Dedifferentiated amniotic fluid mesenchymal stem cell (primary cell): ENCODE results near the gene UBE2I.

Source experiments
- DNase-seq: peaks from one replicate; pipeline ENCODE4 v3.0.0-alpha.2; 2016; ENCODE audit errors: extremely low spot score

UBE2I gene

GRCh38 chr16:1361685-1362360, 52.4 kb downstream of the UBE2I start:
- DNase-seq: no peak

GRCh38 chr16:1362807-1363206, 53.4 kb downstream of the UBE2I start:
- DNase-seq: no peak

GRCh38 chr16:1363501-1364041, 54.1 kb downstream of the UBE2I start:
- no peak for DNase-seq

DNA sequence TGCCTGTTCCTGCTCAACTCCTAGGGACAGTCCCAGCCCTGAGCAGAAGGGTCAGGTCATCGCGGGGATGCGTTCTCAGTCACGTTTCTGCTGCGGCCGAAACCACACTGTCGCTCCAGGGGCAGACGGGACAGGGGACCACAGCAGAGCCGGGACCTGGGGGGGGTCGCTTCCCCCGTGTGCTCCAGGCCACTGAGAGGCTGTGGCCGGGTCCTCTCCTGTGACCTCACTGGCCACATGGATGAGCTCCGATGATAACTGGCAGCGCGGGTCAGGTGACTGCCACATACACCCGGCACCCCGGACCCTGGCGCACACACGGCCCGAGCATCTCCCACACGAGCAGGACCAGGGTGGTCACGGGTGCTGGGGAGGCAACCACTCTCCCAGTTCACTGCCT, 55.1 kb downstream of the UBE2I start:
- DNase-seq: no peak

DNA sequence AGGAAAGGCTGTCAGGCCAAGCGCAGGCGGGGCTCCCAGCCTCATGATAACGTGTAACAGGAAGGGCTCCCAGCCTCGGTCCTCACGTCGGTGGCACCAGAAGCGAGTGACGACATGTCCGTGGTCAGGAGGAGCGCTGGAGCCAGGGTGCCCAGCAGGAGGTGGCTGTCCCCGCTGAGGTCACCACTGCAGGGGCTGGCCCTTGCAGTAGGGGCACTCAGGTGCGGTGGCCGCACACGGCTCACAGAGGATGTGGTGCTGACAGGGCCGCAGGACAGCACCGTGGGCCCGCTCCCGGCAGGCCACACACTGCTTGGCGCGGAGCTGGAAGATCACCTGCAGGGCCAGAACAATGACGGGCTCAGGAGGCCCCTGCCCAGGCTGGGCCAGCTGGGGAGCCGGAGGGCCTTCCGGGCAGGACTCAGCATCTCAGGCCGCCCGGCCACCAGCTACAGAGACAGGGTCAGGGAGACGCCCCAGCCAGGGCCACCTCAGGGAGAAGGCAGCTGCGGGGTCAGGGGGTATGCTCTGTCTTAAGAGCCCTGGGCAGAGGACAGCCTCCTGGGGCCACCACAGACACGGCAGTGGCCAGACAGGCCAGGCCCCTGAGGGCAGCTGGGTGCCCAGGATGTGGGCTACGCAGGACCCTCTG, 56.8 kb downstream of the UBE2I start:
- no peak for DNase-seq

DNA sequence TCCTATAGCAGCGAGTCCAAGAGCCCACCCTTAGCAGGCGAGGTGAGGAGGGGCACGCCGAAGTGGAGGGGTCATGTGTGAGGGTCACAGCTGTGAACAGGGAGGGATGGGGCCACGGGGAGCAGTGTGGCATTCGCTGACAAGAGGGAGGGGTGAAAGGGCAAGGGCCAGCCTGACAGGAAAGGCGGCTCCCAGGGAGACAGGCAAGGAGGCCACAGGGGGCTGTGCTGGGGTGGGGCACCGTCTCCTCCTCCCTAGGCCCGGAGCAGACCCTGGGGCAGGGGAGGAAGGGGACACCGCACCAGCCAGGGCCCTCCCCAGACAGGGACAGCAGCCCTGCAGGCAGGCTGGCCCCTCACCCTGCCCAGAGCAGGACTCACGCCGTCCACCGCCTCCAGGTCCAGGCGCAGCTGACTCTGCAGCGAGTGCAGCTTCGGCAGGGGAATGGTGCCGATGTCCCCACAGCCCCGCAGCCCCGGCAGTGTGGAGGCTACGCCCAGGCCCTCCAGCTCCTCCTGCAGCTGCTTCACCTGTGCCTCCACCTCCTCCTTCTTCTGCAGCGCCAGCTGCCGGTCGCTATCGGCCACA, 57.4 kb downstream of the UBE2I start:
- DNase-seq: no peak

DNA sequence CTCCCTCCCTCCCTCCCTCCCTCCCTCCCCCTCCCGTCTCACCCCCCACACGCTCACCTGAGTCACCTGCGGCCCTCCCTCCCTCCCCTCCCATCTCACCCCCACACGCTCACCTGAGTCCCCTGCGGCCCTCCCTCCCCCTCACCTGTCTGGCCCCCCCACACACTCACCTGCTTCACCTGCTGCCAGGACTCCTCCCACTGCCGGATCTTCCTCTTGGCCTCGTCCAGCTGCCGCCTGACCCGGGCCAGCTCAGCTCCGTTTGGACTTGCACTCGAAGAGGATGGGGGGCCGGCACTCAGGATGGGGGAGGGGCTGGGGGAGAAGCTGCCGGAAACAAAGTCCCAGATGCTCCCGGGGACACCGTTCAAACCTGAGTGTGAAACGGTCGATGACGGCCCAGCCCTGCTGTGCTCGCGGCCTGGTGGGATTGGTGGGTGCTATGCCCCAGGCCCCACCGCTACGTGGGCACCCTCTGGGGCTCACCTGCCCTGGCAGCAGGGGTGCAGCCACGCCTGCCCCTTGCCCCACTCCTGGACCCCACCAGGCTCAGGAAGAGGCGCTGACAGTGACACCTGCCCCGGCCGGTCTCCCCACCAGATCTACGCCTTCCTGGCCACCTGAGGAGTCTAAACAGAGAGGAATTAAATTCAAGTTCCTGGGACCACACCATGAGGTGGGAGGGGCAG, 58.2 kb downstream of the UBE2I start:
- no peak for DNase-seq

DNA sequence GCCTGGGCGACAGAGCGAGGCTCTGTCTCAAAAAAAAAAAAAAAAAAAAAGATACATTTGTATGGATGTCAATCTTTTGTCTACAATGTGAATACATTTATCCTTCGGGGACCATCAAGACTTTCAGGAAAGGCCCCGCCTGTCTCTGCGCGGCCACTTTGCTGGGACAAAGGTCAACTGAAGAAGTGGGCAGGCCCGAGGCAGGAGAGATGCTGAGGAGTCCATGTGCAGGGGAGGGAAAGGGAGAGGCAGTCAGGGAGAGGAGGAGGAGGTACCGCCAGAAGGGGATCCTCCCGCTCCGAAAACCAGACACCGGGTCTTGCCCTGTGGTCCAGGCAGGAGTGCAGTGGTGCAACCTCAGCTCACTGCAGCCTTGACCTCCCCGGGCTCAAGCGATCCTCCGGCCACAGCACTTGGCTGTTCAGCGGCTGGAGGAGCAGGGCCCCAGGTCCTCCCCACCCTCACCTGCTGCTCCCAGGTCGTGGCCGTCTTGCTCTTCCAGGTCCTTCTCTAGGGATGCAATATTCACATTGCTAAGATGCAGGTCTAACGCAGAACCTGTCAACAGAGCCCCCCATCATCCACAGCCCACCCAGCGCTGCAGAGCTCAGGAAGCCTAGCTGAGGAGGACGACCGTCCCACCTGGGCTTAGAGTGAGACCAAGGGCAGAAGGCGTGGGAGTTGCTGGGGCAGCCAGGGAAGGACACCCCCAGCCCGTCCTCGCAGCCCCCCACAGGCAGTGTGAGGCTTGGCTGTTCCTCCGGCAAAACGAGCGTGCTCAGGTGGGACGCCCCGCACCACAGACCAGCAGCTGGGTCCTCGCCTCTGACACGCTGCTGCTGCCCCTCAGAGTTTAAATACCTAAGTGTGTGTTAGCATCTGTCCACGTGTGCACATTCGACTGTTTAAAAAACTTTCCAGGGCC, 61.9 kb downstream of the UBE2I start:
- DNase-seq: no peak

DNA sequence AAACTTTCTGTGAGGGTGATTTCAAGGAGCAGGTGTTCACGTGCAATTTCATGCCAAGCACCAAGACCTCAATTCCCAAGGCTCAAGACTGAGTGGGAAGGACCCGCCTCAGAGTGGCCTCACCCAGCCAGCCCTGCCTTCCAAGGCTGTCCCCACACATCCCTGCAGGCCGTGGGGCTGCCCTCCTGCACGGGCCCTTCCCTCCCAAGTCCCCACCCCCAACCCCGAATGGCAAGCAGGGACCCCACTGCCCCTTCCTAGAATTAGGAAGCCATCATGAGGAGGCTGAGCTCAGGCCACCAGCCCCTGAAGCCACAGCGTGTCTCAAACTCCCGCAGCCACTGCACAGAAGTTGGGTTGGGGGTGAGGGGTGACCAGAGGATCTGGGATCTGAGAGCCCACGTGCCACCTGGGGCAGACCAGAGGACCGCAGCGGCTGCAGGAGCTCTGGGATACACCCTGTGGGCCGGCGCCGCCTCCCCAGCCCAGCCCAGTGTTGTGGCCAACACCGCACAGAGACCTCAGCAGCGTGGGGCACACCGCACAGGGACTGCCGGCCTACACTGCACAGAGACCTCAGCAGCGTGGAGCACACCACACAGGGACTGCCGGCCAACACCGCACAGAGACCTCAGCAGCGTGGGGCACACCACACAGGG, 63.0 kb downstream of the UBE2I start:
- no peak for DNase-seq

GRCh38 chr16:1374418-1375297, 65.2 kb downstream of the UBE2I start:
- DNase-seq: no peak

DNA sequence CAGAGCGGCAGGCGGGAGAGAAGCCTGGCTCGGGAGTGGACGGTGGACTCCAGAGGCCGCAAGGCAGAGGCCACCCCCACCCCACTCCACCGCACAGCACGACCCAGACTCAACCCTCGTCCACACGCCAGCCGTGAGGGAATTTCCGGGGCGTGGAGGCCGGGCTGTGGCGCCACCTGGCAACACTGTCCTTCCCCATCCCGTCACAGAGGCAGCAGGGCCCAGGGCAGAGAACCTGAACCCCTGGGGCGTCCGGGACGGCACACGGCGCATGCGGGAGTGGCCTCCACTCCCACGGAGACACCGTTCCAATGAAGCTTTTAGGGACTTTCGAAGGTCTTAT, 65.8 kb downstream of the UBE2I start:
- DNase-seq: no peak

DNA sequence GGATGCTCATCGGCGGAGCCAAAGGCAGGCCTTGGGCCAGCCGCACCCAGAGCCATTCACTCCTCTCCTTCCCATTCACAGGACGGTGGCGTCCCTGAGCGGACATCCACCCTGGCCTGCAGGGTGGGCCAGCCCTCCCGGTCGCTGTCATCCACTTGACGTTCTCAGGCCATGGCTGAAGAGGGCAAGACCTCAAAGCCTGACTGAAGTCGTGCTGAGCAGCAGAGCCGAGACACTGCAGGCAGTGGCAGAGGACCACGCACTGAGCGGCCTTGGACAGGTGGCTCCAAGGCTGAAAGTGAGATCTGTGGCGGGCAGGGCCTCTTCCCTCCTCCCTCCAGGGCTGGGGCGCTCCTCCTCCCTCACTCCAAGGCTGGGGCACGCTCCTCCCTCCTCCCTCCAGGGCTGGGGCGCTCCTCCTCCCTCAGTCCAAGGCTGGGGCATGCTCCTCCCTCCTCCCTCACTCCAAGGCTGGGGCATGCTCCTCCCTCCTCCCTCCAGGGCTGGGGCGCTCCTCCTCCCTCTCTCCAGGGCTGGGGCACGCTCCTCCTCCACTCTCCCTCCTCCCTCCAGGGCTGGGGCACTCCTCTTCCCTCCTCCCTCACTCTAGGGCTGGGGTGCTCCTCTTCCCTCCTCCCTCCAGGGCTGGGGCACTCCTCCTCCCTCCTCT, 66.4 kb downstream of the UBE2I start:
- no peak for DNase-seq
